AG04450 (cell line): Measurements from ENCODE around the gene LAMA4. TPM values are rescaled to one million over a fixed set of nuclear protein-coding genes. Genes with fewer than 3 reads are reported as not detected.

Source experiments
- CTCF ChIA-PET: fragments of 300-600, 350-600 bp; formaldehyde crosslinking; extraction: SDS; loops from one replicate; lab custom pipeline; 2022; ENCODE audit warnings: antibody characterized with exemption, inconsistent platforms; lab: Charles Lee
- POLR2A ChIA-PET: fragments of 350-600 bp; formaldehyde crosslinking; extraction: SDS; loops from one replicate; lab custom pipeline; 2021; ENCODE audit warnings: antibody characterized with exemption, inconsistent platforms; lab: Yijun Ruan, JAX
- DNase-seq: peaks from one replicate; pipeline ENCODE4 v3.0.0-alpha.2; 2011; ENCODE audit warnings: low read depth, low spot score
- H3K27ac ChIP-seq: one replicate; pipeline ENCODE4 v1.5.1; 2012; ENCODE audit warnings: low read depth, low read length, control low read depth
- H3K27me3 ChIP-seq: one replicate; pipeline ENCODE4 v1.6.0; 2012; ENCODE audit warnings: low read length; ENCODE audit not compliant: control insufficient read depth, insufficient read depth
- H3K4me3 ChIP-seq: 2 replicates; pipeline ENCODE4 v1.5.1; 2011; ENCODE audit warnings: mild to moderate bottlenecking, low read depth, low read length, control low read depth
- H3K9me3 ChIP-seq: 2 replicates; pipeline ENCODE4 v1.5.1; 2012; ENCODE audit warnings: low read length; ENCODE audit not compliant: control insufficient read depth, insufficient read depth
- polyA plus RNA-seq: library from polyadenylated mRNA; depleted of rRNA; stranded (reverse); fragments of >200 nt; gene quantifications from 2 replicates; pipeline ENCODE4 v1.2.3, GENCODE V29; 2011
- TF ChIP-seq, protein P1 (sequence below): IDR thresholded peaks from 2 replicates; pipeline ENCODE4 v1.5.1; 2011; ENCODE audit warnings: low read depth, low read length, control low read depth, inconsistent platforms

The LAMA4 gene
- polyA plus RNA-seq, 1 experiment: 246 TPM

DNA sequence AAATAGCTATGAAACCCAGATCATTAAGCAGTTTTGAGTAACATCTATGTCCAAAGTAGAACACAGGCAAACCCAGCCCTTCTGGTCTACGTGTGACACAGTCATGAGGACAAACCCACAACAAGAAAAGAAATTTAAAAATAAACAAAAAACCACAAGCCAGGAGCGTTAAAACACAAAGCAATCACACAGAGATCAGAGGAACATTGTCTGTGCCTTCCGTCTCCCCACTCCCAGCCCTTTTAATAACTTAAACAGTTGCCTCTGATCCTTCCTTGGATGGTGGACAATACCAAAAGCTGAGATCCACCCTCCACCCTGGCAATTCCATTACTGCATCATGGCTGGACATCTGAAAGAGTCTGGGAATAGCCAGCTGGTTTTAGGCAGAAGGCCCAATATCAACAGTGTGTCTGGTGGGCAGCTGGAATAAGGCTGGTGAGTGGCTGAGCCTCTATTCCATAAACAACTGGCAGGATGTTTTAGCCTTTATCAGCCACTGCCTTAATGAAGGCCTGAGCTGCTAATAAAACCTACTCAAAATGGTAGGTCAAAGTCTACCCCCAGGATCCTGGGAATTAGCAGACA is 15.7 kb upstream of the LAMA4 start:
- H3K27ac ChIP-seq: no peak overlapping the region
- TF ChIP-seq, protein P1, sequence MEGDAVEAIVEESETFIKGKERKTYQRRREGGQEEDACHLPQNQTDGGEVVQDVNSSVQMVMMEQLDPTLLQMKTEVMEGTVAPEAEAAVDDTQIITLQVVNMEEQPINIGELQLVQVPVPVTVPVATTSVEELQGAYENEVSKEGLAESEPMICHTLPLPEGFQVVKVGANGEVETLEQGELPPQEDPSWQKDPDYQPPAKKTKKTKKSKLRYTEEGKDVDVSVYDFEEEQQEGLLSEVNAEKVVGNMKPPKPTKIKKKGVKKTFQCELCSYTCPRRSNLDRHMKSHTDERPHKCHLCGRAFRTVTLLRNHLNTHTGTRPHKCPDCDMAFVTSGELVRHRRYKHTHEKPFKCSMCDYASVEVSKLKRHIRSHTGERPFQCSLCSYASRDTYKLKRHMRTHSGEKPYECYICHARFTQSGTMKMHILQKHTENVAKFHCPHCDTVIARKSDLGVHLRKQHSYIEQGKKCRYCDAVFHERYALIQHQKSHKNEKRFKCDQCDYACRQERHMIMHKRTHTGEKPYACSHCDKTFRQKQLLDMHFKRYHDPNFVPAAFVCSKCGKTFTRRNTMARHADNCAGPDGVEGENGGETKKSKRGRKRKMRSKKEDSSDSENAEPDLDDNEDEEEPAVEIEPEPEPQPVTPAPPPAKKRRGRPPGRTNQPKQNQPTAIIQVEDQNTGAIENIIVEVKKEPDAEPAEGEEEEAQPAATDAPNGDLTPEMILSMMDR: no peak
- H3K27me3 ChIP-seq: no peaks in the 10 kb centered on the region
- POLR2A ChIA-PET: no interaction called here
- no peaks in the 10 kb centered on the region for H3K9me3 ChIP-seq
- CTCF ChIA-PET: interaction anchor here (0.6 to 1.7 kb wide), 3 partner anchors 26 to 108 kb away, joined by 5 to 6 read pairs (median 5); no protein-coding TSS in a partner anchor
- H3K4me3 ChIP-seq: no peak overlapping the region
- no peak for DNase-seq

DNA sequence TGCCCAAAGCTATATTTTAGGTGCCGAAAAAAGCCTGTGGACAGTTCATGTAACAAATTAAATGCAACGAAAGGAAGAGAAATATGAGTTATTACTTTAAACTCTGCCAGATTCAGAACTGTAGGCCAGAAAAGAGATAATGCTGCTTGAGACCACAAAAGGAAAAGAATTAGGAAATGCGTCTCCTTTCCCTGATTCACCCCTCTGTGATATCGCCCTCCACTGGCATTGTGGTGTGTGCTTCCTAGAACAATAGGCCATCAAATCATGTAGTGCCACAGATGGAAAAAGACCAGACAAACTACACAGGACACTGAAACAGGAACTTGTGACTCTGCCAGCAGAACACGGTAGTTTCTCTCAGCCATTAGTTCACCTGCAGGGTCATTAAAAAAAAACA is 14.7 kb upstream of the LAMA4 start:
- DNase-seq: no peak
- POLR2A ChIA-PET: interaction anchor here (1.5 kb wide), 1 partner anchor 15 kb away, joined by 8 read pairs; the partner anchor contains the start of gene LAMA4
- H3K4me3 ChIP-seq: no peak overlapping the region

DNA sequence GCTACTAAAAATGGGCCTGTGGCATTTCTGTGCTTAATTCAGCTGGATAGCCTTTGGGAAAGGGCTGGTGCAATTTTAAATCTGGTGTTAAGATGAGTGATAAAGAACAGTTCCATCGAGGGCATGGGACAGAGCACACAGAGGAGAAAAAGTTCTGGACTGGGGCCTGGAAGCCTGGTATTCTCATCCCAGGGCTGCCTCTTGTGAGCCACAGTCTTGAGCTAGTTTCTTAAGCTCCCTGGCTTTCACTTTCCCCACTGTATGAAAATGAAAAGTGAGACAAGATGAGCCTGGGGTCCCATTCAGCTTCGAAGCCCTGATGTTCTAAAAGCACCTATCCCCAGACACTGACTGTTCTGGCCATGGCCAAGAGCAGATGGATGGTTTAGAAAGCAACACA is 14.3 kb upstream of the LAMA4 start:
- no peaks in the 10 kb centered on the region for H3K27me3 ChIP-seq
- POLR2A ChIA-PET: interaction anchor here (1.5 kb wide), 1 partner anchor 15 kb away, joined by 8 read pairs; the partner anchor contains the start of gene LAMA4

More for the DNA sequence above, 14.7 kb upstream of the LAMA4 start:
- Histone ChIP-seq H3K9me3 (no peaks in the 10 kb centered on the region), H3K27ac (no peak overlapping the region), H3K27me3 (no peaks in the 10 kb centered on the region)
- TF ChIP-seq, protein P1: peak; percentile 30
- CTCF ChIA-PET: interaction anchor here (1.7 kb wide), 1 partner anchor 27 kb away, joined by 5 read pairs; no protein-coding TSS in a partner anchor

DNA sequence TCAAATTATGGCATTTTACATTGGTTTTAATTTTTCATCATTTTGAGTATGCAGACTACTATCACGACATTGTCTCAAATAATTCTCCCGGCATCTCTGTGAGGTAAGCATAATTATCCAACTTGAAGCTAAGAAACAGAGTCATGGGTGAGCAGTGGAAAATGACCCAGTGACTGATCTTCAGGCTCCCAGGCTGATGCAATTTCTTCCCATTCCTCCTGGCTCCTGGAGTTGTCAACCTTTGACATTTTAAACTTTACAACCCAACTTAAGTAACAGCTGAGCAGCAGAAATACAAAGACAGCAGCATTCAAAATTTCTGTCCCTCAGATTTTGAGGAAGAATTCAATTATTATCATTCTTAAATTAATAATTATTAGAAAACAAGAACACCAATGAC is 13.7 kb upstream of the LAMA4 start:
- no peak for DNase-seq
- CTCF ChIA-PET: interaction anchor here (1.6 kb wide), 1 partner anchor 88 kb away, joined by 9 read pairs; no protein-coding TSS in a partner anchor
- Histone ChIP-seq H3K4me3 (no peak overlapping the region), H3K9me3 (no peaks in the 10 kb centered on the region), H3K27ac (no peak overlapping the region), H3K27me3 (no peaks in the 10 kb centered on the region)
- TF ChIP-seq, protein P1: no peak
- POLR2A ChIA-PET: interaction anchor here (1.5 kb wide), 1 partner anchor 14 kb away, joined by 8 read pairs; the partner anchor contains the start of gene LAMA4

More for the DNA sequence above, 14.3 kb upstream of the LAMA4 start:
- Histone ChIP-seq H3K4me3 (no peak overlapping the region), H3K9me3 (no peaks in the 10 kb centered on the region), H3K27ac (no peak overlapping the region)
- CTCF ChIA-PET: no interaction called here
- no peak for DNase-seq
- TF ChIP-seq, protein P1: no peak

DNA sequence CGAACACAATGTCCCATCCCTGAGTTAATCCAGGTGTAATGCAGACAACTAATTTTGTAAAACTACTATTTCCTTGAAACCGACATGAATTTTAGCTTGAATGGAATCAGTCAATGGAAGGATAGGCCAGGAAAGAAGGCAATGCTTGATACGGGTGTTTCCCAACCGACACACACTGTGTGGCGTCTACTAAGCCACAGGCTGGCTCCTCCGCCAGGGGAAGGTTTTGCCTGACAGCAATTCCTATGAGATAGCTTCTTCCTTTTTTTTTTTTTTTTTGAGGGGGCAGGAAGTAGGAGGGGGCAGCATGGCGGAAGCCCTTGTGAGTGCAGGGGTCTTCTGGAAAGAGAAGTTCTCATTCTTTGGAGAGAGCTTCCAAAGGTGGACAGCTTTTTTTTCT is 12.0 kb upstream of the LAMA4 start:
- no peak for DNase-seq
- Histone ChIP-seq H3K27ac (no peak overlapping the region), H3K27me3 (no peaks in the 10 kb centered on the region), H3K4me3 (no peak overlapping the region), H3K9me3 (no peaks in the 10 kb centered on the region)
- ChIA-PET POLR2A (interaction anchor here (1.0 kb wide), 1 partner anchor 12 kb away, joined by 3 read pairs; the partner anchor contains the start of gene LAMA4), CTCF (interaction anchor here (0.7 kb wide), 1 partner anchor 181 kb away, joined by 3 read pairs; no protein-coding TSS in a partner anchor)
- TF ChIP-seq, protein P1: no peak
